ENCODE results near the gene ANAPC4. TPM values are rescaled to one million over a fixed set of nuclear protein-coding genes. Genes with fewer than 3 reads are reported as not detected.
A peak's percentile ranks its signal among the peaks of the same experiment; 100 is the strongest.

The ANAPC4 gene
- polyA plus RNA-seq, 1 experiment: 26.2 TPM

GRCh38 chr4:25427871-25428270, 50.8 kb downstream of the ANAPC4 start:
- TF ChIP-seq CTCF (IDR thresholded peaks at IDR 0.05; ENCODE audit: low read depth, low read length): no peak
- no peak overlapping the region for H3K27ac ChIP-seq (ENCODE audit: low read depth, low read length)
- POLR2A ChIA-PET: no interaction called here
- H3K9me3 ChIP-seq (ENCODE audit: control insufficient read depth, insufficient read depth, low read length): no peaks in the 10 kb centered on the region; the same call in 1 of the 2 replicates
- DNase-seq (ENCODE audit: low read depth, low spot score): no peak
- no peak overlapping the region for H3K4me3 ChIP-seq (ENCODE audit: low read depth, low read length)
- CTCF ChIA-PET: no interaction called here
- peaks cover 2% of the 10 kb centered on the region for H3K27me3 ChIP-seq (ENCODE audit: control insufficient read depth, insufficient read depth, low read length)

GRCh38 chr4:25430630-25431029, 53.6 kb downstream of the ANAPC4 start:
- no peak overlapping the region for H3K4me3 ChIP-seq (ENCODE audit: low read depth, low read length)
- no peak for DNase-seq (ENCODE audit: low read depth, low spot score)
- no peaks in the 10 kb centered on the region; the same call in 1 of the 2 replicates for H3K9me3 ChIP-seq (ENCODE audit: control insufficient read depth, insufficient read depth, low read length)
- no peak for TF ChIP-seq CTCF (IDR thresholded peaks at IDR 0.05; ENCODE audit: low read depth, low read length)
- CTCF ChIA-PET: interaction anchor here (0.6 to 1.2 kb wide), 3 partner anchors 9 to 337 kb away, joined by 3 to 8 read pairs (median 5); no protein-coding TSS in a partner anchor
- H3K27ac ChIP-seq (ENCODE audit: low read depth, low read length): no peak overlapping the region
- POLR2A ChIA-PET: no interaction called here
- H3K27me3 ChIP-seq (ENCODE audit: control insufficient read depth, insufficient read depth, low read length): peaks cover 2% of the 10 kb centered on the region

GRCh38 chr4:25433966-25434827, 57.1 kb downstream of the ANAPC4 start:
- Histone ChIP-seq H3K9me3 (ENCODE audit: control insufficient read depth, insufficient read depth, low read length) (no peaks in the 10 kb centered on the region), H3K27ac (ENCODE audit: low read depth, low read length) (no peak overlapping the region), H3K27me3 (ENCODE audit: control insufficient read depth, insufficient read depth, low read length) (peaks cover 2% of the 10 kb centered on the region), H3K4me3 (ENCODE audit: low read depth, low read length) (no peak overlapping the region)
- POLR2A ChIA-PET: no interaction called here
- no peak for TF ChIP-seq CTCF (IDR thresholded peaks at IDR 0.05; ENCODE audit: low read depth, low read length)
- no peak for DNase-seq (ENCODE audit: low read depth, low spot score)
- CTCF ChIA-PET: interaction anchor here (3.1 kb wide), 1 partner anchor 334 kb away, joined by 11 read pairs; no protein-coding TSS in a partner anchor

- no peak overlapping the region for H3K4me3 ChIP-seq (ENCODE audit: low read depth, low read length)
- no peak for TF ChIP-seq CTCF (IDR thresholded peaks at IDR 0.05; ENCODE audit: low read depth, low read length)
- CTCF ChIA-PET: interaction anchor here (1.5 kb wide), 1 partner anchor 330 kb away, joined by 5 read pairs; no protein-coding TSS in a partner anchor
- H3K9me3 ChIP-seq (ENCODE audit: control insufficient read depth, insufficient read depth, low read length): no peaks in the 10 kb centered on the region
- H3K27ac ChIP-seq (ENCODE audit: low read depth, low read length): no peak overlapping the region
- POLR2A ChIA-PET: interaction anchor here (0.5 kb wide), 1 partner anchor 844 kb away, joined by 6 read pairs; no protein-coding TSS in a partner anchor
- no peak for DNase-seq (ENCODE audit: low read depth, low spot score)
- H3K27me3 ChIP-seq (ENCODE audit: control insufficient read depth, insufficient read depth, low read length): no peaks in the 10 kb centered on the region
These were observed 60.9 kb downstream of the ANAPC4 start for GRCh38 chr4:25437926-25438325.

- Histone ChIP-seq H3K27ac (ENCODE audit: low read depth, low read length) (no peak overlapping the region), H3K27me3 (ENCODE audit: control insufficient read depth, insufficient read depth, low read length) (peaks cover 2% of the 10 kb centered on the region), H3K4me3 (ENCODE audit: low read depth, low read length) (no peak overlapping the region), H3K9me3 (ENCODE audit: control insufficient read depth, insufficient read depth, low read length) (no peaks in the 10 kb centered on the region)
- ChIA-PET POLR2A (no interaction called here), CTCF (interaction anchor here (0.6 to 5.8 kb wide), 44 partner anchors 9 to 843 kb away, joined by 3 to 302 read pairs (median 5); partner anchors contain the start of gene SLC34A2)
- peak; percentile 95 for TF ChIP-seq CTCF (IDR thresholded peaks at IDR 0.05; ENCODE audit: low read depth, low read length)
- DNase-seq (ENCODE audit: low read depth, low spot score): peak; percentile 33
These were observed 62.9 kb downstream of the ANAPC4 start for GRCh38 chr4:25439918-25440477.
